HCT116 (cell line): Measurements from ENCODE around the gene IDUA. TPM values are rescaled to one million over a fixed set of nuclear protein-coding genes. Genes with fewer than 3 reads are reported as not detected.

Source experiments
- ATAC-seq: fragments of 200-7000 bp; cut with Tn5 transposase; 2 replicates; pipeline ENCODE4 v1.9.1; 2020; ENCODE audit warnings: mild to moderate bottlenecking, moderate library complexity
- BruUV-seq: library from RNA; stranded (reverse); fragments of 400-500 nt; replicated peaks from 2 replicates; lab custom pipeline; 2021; lab: Mats Ljungman, UMichigan
- CTCF ChIA-PET: fragments of 300-600 bp; sonication (Branson Sonifier 250); formaldehyde crosslinking; loops from one replicate; lab custom pipeline; 2021; ENCODE audit warnings: antibody characterized with exemption; lab: Charles Lee
- POLR2A ChIA-PET: fragments of 300-600, 350-600 bp; sonication (Branson Sonifier 250); formaldehyde crosslinking; loops from one replicate; lab custom pipeline; 2021; ENCODE audit warnings: antibody characterized with exemption; lab: Charles Lee
- RAD21 ChIA-PET, 2 experiments: fragments of 300-600 bp; sonication (Branson Sonifier 250); formaldehyde crosslinking; loops; one replicate each; lab custom pipeline; 2023; ENCODE audit warnings: low total read pairs in 2 of 2; ENCODE audit not compliant: uncharacterized antibody in 2 of 2, unreplicated experiment in 2 of 2, low non-redundant PET in 1 of 2; lab: Charles Lee
- DNase-seq: peaks from one replicate; pipeline ENCODE4 v3.0.0-alpha.2; 2010; ENCODE audit warnings: low read depth, low spot score
- H2AFZ ChIP-seq: fragments of 200-600 bp; shearing (Covaris generic), sonication (generic); 2 replicates; pipeline ENCODE4 v1.6.1; 2017; ENCODE audit warnings: low read depth, mixed run types, mixed read lengths, antibody characterized with exemption, low read length; ENCODE audit not compliant: poor library complexity, severe bottlenecking
- H3K27ac ChIP-seq: 2 replicates; pipeline ENCODE4 v1.5.1; 2012; ENCODE audit warnings: low read depth, low read length
- H3K27me3 ChIP-seq: fragments of 200-600 bp; sonication (generic); 2 replicates; pipeline ENCODE4 v1.6.1; 2016; ENCODE audit warnings: mixed run types, low read length, mixed read lengths; ENCODE audit not compliant: insufficient read depth
- H3K36me3 ChIP-seq, 2 experiments: fragments of 200-500 bp in 1 of 2; fragments of 200-600 bp in 1 of 2; sonication (Bioruptor generic) in 1 of 2; sonication (generic) in 1 of 2; 2 replicates each; pipeline versions ENCODE4 v1.5.1 to v1.6.1; 2014 to 2016; ENCODE audit warnings: low read length in 2 of 2, inconsistent platforms in 1 of 2, mixed read lengths in 1 of 2, mixed run types in 1 of 2; ENCODE audit not compliant: insufficient read depth in 2 of 2, control insufficient read depth in 1 of 2
- H3K4me1 ChIP-seq, 2 experiments: fragments of 200-600 bp in 1 of 2; sonication (generic) in 1 of 2; 2 replicates each; pipeline versions ENCODE4 v1.5.1 to v1.6.1; 2012 to 2017; ENCODE audit warnings: low read length in 2 of 2, inconsistent platforms in 1 of 2, mild to moderate bottlenecking in 1 of 2, mixed read lengths in 1 of 2, mixed run types in 1 of 2, moderate library complexity in 1 of 2; ENCODE audit not compliant: insufficient read depth in 2 of 2, control insufficient read depth in 1 of 2
- H3K4me2 ChIP-seq: fragments of 200-600 bp; sonication (generic); 2 replicates; pipeline ENCODE4 v1.6.1; 2017; ENCODE audit warnings: mixed run types, low read length, mixed read lengths
- H3K4me3 ChIP-seq, 2 experiments: fragments of 200-600 bp in 1 of 2; sonication (generic) in 1 of 2; replicated peaks in 1 of 2; 2 replicates each; pipeline ENCODE4 v1.5.1; 2011 to 2016; ENCODE audit warnings: low read length in 2 of 2, control low read depth in 1 of 2, low read depth in 1 of 2, mild to moderate bottlenecking in 1 of 2, mixed read lengths in 1 of 2, mixed run types in 1 of 2
- H3K79me2 ChIP-seq: fragments of 200-600 bp; sonication (generic); 2 replicates; pipeline ENCODE4 v1.6.1; 2017; ENCODE audit warnings: mild to moderate bottlenecking, mixed run types, low read length, moderate library complexity, mixed read lengths; ENCODE audit not compliant: insufficient read depth
- H3K9ac ChIP-seq: fragments of 200-600 bp; sonication (generic); 2 replicates; pipeline ENCODE4 v1.6.1; 2016; ENCODE audit warnings: low read length, mixed read lengths
- H3K9me2 ChIP-seq: fragments of 200-600 bp; sonication (generic), shearing (Covaris generic); 2 replicates; pipeline ENCODE4 v1.6.1; 2017; ENCODE audit warnings: mixed run types, mild to moderate bottlenecking, moderate library complexity; ENCODE audit not compliant: insufficient read depth
- H3K9me3 ChIP-seq, 2 experiments: fragments of 200-500 bp in 1 of 2; fragments of 200-600 bp in 1 of 2; sonication (Bioruptor generic) in 1 of 2; sonication (generic) in 1 of 2; 2 replicates each; pipeline ENCODE4 v1.6.1; 2014 to 2017; ENCODE audit warnings: low read length in 2 of 2, mixed read lengths in 2 of 2, inconsistent platforms in 1 of 2, low read depth in 1 of 2, mild to moderate bottlenecking in 1 of 2, mixed run types in 1 of 2, moderate library complexity in 1 of 2; ENCODE audit not compliant: control insufficient read depth in 1 of 2, insufficient read depth in 1 of 2
- H4K20me1 ChIP-seq: fragments of 200-600 bp; sonication (generic), shearing (Covaris generic); 2 replicates; pipeline ENCODE4 v1.6.1; 2017; ENCODE audit warnings: mixed run types, mild to moderate bottlenecking, moderate library complexity; ENCODE audit not compliant: insufficient read depth
- ATF3 ChIP-seq: IDR thresholded peaks from 2 replicates; pipeline ENCODE4 v1.6.1; 2012
- CBX3 ChIP-seq: IDR thresholded peaks from 2 replicates; pipeline ENCODE4 v1.6.1; 2012; ENCODE audit warnings: low read depth
- CEBPB ChIP-seq: IDR thresholded peaks from 2 replicates; pipeline ENCODE4 v1.6.1; 2012; ENCODE audit warnings: low read depth
- CTCF ChIP-seq, 3 experiments: fragments of 200-600 bp in 1 of 3; sonication (generic) in 1 of 3; IDR thresholded peaks in 2 of 3; conservative IDR thresholded peaks in 1 of 3; 2 replicates each; pipeline ENCODE4 v1.5.1; 2012 to 2017; ENCODE audit warnings: low read depth in 2 of 3, low read length in 2 of 3, antibody characterized with exemption in 1 of 3, borderline replicate concordance in 1 of 3, control low read depth in 1 of 3, mild to moderate bottlenecking in 1 of 3, mixed read lengths in 1 of 3, mixed run types in 1 of 3, moderate library complexity in 1 of 3; ENCODE audit not compliant: insufficient read depth in 1 of 3
- JUND ChIP-seq: IDR thresholded peaks from 2 replicates; pipeline ENCODE4 v1.6.1; 2012
- POLR2A ChIP-seq: IDR thresholded peaks from 2 replicates; pipeline ENCODE4 v1.7.0; 2011; ENCODE audit warnings: borderline replicate concordance; ENCODE audit not compliant: insufficient read depth, insufficient read length; ENCODE audit errors: extremely low read depth
- RAD21 ChIP-seq: IDR thresholded peaks from 2 replicates; pipeline ENCODE4 v1.6.1; 2012; ENCODE audit warnings: low read depth, mild to moderate bottlenecking
- REST ChIP-seq: IDR thresholded peaks from 2 replicates; pipeline ENCODE4 v1.6.1; 2012; ENCODE audit warnings: low read depth
- ZFX ChIP-seq: fragments of 450-650 bp; IDR thresholded peaks from 2 replicates; pipeline ENCODE4 v1.6.1; 2017
- intact Hi-C: fragments of 100-400 bp; cut with micrococcal nuclease; formaldehyde crosslinking; loops from 2 replicates; pipeline ENCODE4 v1.10.0; 2022
- total RNA-seq: library from RNA; stranded (reverse); gene quantifications from one replicate; pipeline ENCODE4 v1.2.1, GENCODE V29; 2021; ENCODE audit not compliant: unreplicated experiment

Gene IDUA
- total RNA-seq, 1 experiment from 2014 or later: 28.2 TPM

GRCh38 chr4:968221-968620 lies 18.6 kb upstream of the IDUA start:
- ChIA-PET POLR2A (no interaction called here), RAD21 (no interaction called here), CTCF (no interaction called here)
- Histone ChIP-seq H2AFZ (no peak overlapping the region), H3K27ac (no peak overlapping the region), H4K20me1 (no peaks in the 10 kb centered on the region), H3K9ac (no peak overlapping the region), H3K9me3 (no peaks in the 10 kb centered on the region), H3K4me2 (no peak overlapping the region), H3K4me1 (peaks cover 14 to 21% of the 10 kb centered on the region in 2 experiments; a peak in 3 of 4 replicates), H3K79me2 (no peaks in the 10 kb centered on the region), H3K27me3 (no peaks in the 10 kb centered on the region), H3K9me2 (no peaks in the 10 kb centered on the region), H3K4me3 (no peak overlapping the region), H3K36me3 (no peaks in the 10 kb centered on the region)
- TF ChIP-seq CEBPB (no peak), ZFX (no peak), CTCF (IDR thresholded peaks at IDR 0.05 in 2 of 3, conservative IDR thresholded peaks at IDR 0.05 in 1 of 3; ENCODE audit: borderline replicate concordance in 1 of 3, insufficient read depth in 1 of 3, low read depth in 2 of 3, low read length in 2 of 3) (no peak), CBX3 (no peak), POLR2A (no peak)
- DNase-seq (no peak), ATAC-seq (no peak)
- intact Hi-C loops: no loop called here
- no TSS peak for BruUV-seq

- Histone ChIP-seq H4K20me1 (no peaks in the 10 kb centered on the region), H3K27ac (no peak overlapping the region), H3K4me3 (no peak overlapping the region), H3K9me2 (no peaks in the 10 kb centered on the region), H3K9ac (no peak overlapping the region), H3K4me1 (peaks cover 9 to 18% of the 10 kb centered on the region in 2 experiments; a peak in 3 of 4 replicates), H3K9me3 (no peaks in the 10 kb centered on the region), H3K27me3 (no peaks in the 10 kb centered on the region), H2AFZ (no peak overlapping the region)
- no peak for ATAC-seq
- no peak for DNase-seq
- BruUV-seq: no TSS peak
- ChIA-PET POLR2A (no interaction called here), CTCF (no interaction called here)
- intact Hi-C loops: no loop called here
- TF ChIP-seq REST (no peak), RAD21 (no peak), JUND (no peak), ATF3 (no peak), ZFX (no peak)
- TF ChIP-seq, all 23 proteins: peak for 0
- Histone ChIP-seq H3K79me2 (no peaks in the 10 kb centered on the region), H3K36me3 (no peaks in the 10 kb centered on the region), H3K4me2 (no peak overlapping the region)
- RAD21 ChIA-PET: no interaction called here
Measured at GRCh38 chr4:968621-969394, 18.0 kb upstream of the IDUA start.
